Kidney (tissue), 14 donors: ENCODE results near the gene RPUSD1. TPM values are rescaled to one million over a fixed set of nuclear protein-coding genes. Genes with fewer than 3 reads are reported as not detected.

Source experiments
- DNase-seq, 5 donors: peaks; one replicate each; pipeline ENCODE4 v3.0.0-alpha.2; 2013 to 2020
- FAIRE-seq: peaks from 2 replicates; lab custom pipeline; 2012; peaks lifted over from hg19 to GRCh38; lab: Jason Lieb, UNC
- H3K27ac ChIP-seq, 2 donors: one replicate each; pipeline ENCODE4 v1.7.0; 2013; ENCODE audit warnings: low read depth in 2 of 2, low read length in 2 of 2, inconsistent platforms in 1 of 2
- H3K27me3 ChIP-seq: one replicate; pipeline ENCODE4 v1.7.1; 2013; ENCODE audit warnings: low read length, inconsistent platforms; ENCODE audit not compliant: control insufficient read depth, insufficient read depth
- H3K36me3 ChIP-seq, 3 donors: one replicate each; pipeline versions ENCODE4 v1.7.0 to v1.7.1; 2013; ENCODE audit warnings: low read length in 3 of 3, control low read depth in 1 of 3, inconsistent platforms in 1 of 3; ENCODE audit not compliant: insufficient read depth in 3 of 3, control insufficient read depth in 2 of 3
- H3K4me1 ChIP-seq, 3 donors: one replicate each; pipeline versions ENCODE4 v1.7.0 to v1.7.1; 2013; ENCODE audit warnings: low read length in 3 of 3, inconsistent platforms in 1 of 3, low read depth in 1 of 3; ENCODE audit not compliant: control insufficient read depth in 2 of 3, insufficient read depth in 2 of 3
- H3K4me3 ChIP-seq, 3 donors: one replicate each; pipeline versions ENCODE4 v1.7.0 to v1.8.1; 2013; ENCODE audit warnings: low read length in 3 of 3, control low read depth in 1 of 3, inconsistent platforms in 1 of 3
- H3K9ac ChIP-seq, 3 donors: one replicate each; pipeline versions ENCODE4 v1.7.0 to v1.7.1; 2013; ENCODE audit warnings: low read length in 3 of 3, control low read depth in 1 of 3, inconsistent platforms in 1 of 3
- H3K9me3 ChIP-seq, 3 donors: one replicate each; pipeline versions ENCODE4 v1.7.0 to v1.7.1; 2013; ENCODE audit warnings: low read length in 3 of 3, control low read depth in 1 of 3, inconsistent platforms in 1 of 3; ENCODE audit not compliant: control insufficient read depth in 2 of 3, insufficient read depth in 1 of 3
- CTCF ChIP-seq: IDR thresholded peaks from 3 replicates; pipeline ENCODE4 v1.5.1; 2012; ENCODE audit warnings: mild to moderate bottlenecking, moderate library complexity, borderline replicate concordance; ENCODE audit not compliant: insufficient read depth; ENCODE audit errors: extremely low read depth
- intact Hi-C: fragments of 100-400 bp; cut with DNase I; formaldehyde crosslinking; loops from one replicate; pipeline ENCODE4 v1.11.1; 2022
- polyA plus RNA-seq: library from polyadenylated mRNA; stranded (reverse); fragments of 350-450 nt; fragmentation: Illumina TruSeq; extraction: RNeasy Lipid Tissue Mini Kit (QIAGEN cat#74804); gene quantifications from one replicate; pipeline ENCODE4 v1.2.3, GENCODE V29; 2014; ENCODE audit warnings: low read depth, low replicate concordance; ENCODE audit not compliant: insufficient read depth
- total RNA-seq: library from RNA; stranded (reverse); fragmentation: NEBNext Ultra II Directional; extraction: Animal tissue kit (Norgen Biotek cat#: 25700); gene quantifications from one replicate; pipeline ENCODE4 v1.2.1, GENCODE V29; 2021
- donor health status: control.
- donor health status: control.
- donor health status: control.
- donor health status: control.
- donor health status: control.
- donor health status: DM: yes; HTN: yes; CAD: no.
- donor health status: Normal renal cell carcinoma (clear cell type).

RPUSD1 gene
- total and polyA plus RNA-seq, 2 donors from 2014 or later: 15.1 to 16.9 TPM

GRCh38 chr16:740764-741505, 47.2 kb downstream of the RPUSD1 start, which contains the start of gene CIAO3:
TSS of gene CIAO3 (minus strand) at chr16:740997. CDS start at chr16:740985, 12 bp downstream.
- FAIRE-seq: no peak
- no peaks in the 10 kb centered on the region for H3K9me3 ChIP-seq
- intact Hi-C loops: no loop called here

GRCh38 chr16:740459-740763, 47.8 kb downstream of the RPUSD1 start:
- H3K27me3 ChIP-seq: no peaks in the 10 kb centered on the region
- FAIRE-seq: no peak
- peak overlapping the region; percentile 28 to 71 for H3K27ac ChIP-seq
- no peak for DNase-seq
- H3K36me3 ChIP-seq: peaks cover 0 to 3% (median 0%) of the 10 kb centered on the region in 3 donors
- no peaks in the 10 kb centered on the region for H3K9me3 ChIP-seq
- peak overlapping the region; percentile 48 to 72 (median 65) for H3K4me3 ChIP-seq
- peaks cover 0 to 11% (median 0%) of the 10 kb centered on the region in 3 donors for H3K4me1 ChIP-seq
- TF ChIP-seq CTCF: no peak
- peak overlapping the region; percentile 8 to 77 (median 26) for H3K9ac ChIP-seq
- intact Hi-C loops: no loop called here

More at GRCh38 chr16:740764-741505, 47.2 kb downstream of the RPUSD1 start, which contains the start of gene CIAO3:
- Histone ChIP-seq H3K27ac (peak within 1 kb of the TSS; percentile 28 to 71), H3K4me3 (peak within 1 kb of the TSS; percentile 48 to 72 (median 65)), H3K4me1 (peaks cover 0 to 11% (median 0%) of the 10 kb centered on the region in 3 donors), H3K9ac (peak within 1 kb of the TSS; percentile 8 to 77 (median 26)), H3K27me3 (no peaks in the 10 kb centered on the region), H3K36me3 (peaks cover 0 to 3% (median 0%) of the 10 kb centered on the region in 3 donors)
- DNase-seq: peak; percentile 92 to 96 (median 95)
- TF ChIP-seq CTCF: peak; percentile 84

- no peak for FAIRE-seq
- intact Hi-C loops: no loop called here
- H3K27me3 ChIP-seq: no peaks in the 10 kb centered on the region
- no peaks in the 10 kb centered on the region for H3K9me3 ChIP-seq
- peaks cover 0 to 3% (median 0%) of the 10 kb centered on the region in 3 donors for H3K36me3 ChIP-seq
- H3K9ac ChIP-seq: peak overlapping the region in 2 of 3 donors; percentile 8 to 77
- H3K27ac ChIP-seq: no peak overlapping the region
- no peak for TF ChIP-seq CTCF
- peak in 1 of 5 donors; percentile 67 for DNase-seq
- peaks cover 0 to 11% (median 0%) of the 10 kb centered on the region in 3 donors for H3K4me1 ChIP-seq
- peak overlapping the region; percentile 12 to 72 (median 65) for H3K4me3 ChIP-seq
Measured at GRCh38 chr16:739560-740458, 48.4 kb downstream of the RPUSD1 start.
